K562 (cell line): Measurements from ENCODE around the gene RSPH9. TPM values are rescaled to one million over a fixed set of nuclear protein-coding genes. Genes with fewer than 3 reads are reported as not detected.

Source experiments
- ATAC-seq: fragments of 200-7000 bp; cut with Tn5 transposase; 3 replicates; pipeline ENCODE4 v1.9.1; 2020; ENCODE audit warnings: moderate library complexity
- BruUV-seq: library from RNA; stranded (reverse); fragments of 400-500 nt; replicated peaks from 2 replicates; lab custom pipeline; 2021; lab: Mats Ljungman, UMichigan
- CTCF ChIA-PET: fragments of 300-600 bp; formaldehyde crosslinking; extraction: SDS; loops from one replicate; lab custom pipeline; 2021; ENCODE audit warnings: low intra/inter-chr PET ratio; lab: Yijun Ruan, JAX
- POLR2A ChIA-PET: fragments of 300-600, 350-650 bp; sonication (Branson Sonifier 250); formaldehyde crosslinking; extraction: SDS; loops from one replicate; lab custom pipeline; 2021; ENCODE audit warnings: antibody characterized with exemption, inconsistent platforms; lab: Yijun Ruan, JAX
- DNase-seq, 4 experiments: peaks; one replicate each; pipeline versions ENCODE4 v3.0.0 to v3.0.0-alpha.2; 2011 to 2018; ENCODE audit warnings: low spot score in 3 of 4, mixed read lengths in 3 of 4; ENCODE audit errors: extremely low read depth in 1 of 4
- FAIRE-seq: peaks from 2 replicates; lab custom pipeline; 2011; peaks lifted over from hg19 to GRCh38; lab: Jason Lieb, UNC
- H2AFZ ChIP-seq: 2 replicates; pipeline ENCODE4 v1.6.0; 2011; ENCODE audit warnings: low read depth, low read length, control low read depth, inconsistent platforms
- H3K27ac ChIP-seq: fragments of 200-600 bp; 3 replicates; pipeline ENCODE4 v1.8.0; 2011; ENCODE audit warnings: low read depth, mild to moderate bottlenecking, control low read depth, inconsistent platforms, low read length, moderate library complexity, mixed read lengths; ENCODE audit errors: extremely low read depth
- H3K27me3 ChIP-seq, 2 experiments: fragments of 300-600 bp in 1 of 2; 2 replicates in 1 of 2; 3 replicates in 1 of 2; pipeline versions ENCODE4 v1.6.0 to v1.8.0; 2011; ENCODE audit warnings: inconsistent platforms in 2 of 2, low read length in 2 of 2, mild to moderate bottlenecking in 1 of 2, mixed read lengths in 1 of 2, moderate library complexity in 1 of 2; ENCODE audit not compliant: control insufficient read depth in 2 of 2, insufficient read depth in 2 of 2
- H3K36me3 ChIP-seq: fragments of 300-600 bp; 3 replicates; pipeline ENCODE4 v1.8.0; 2011; ENCODE audit warnings: mild to moderate bottlenecking, low read length, inconsistent platforms; ENCODE audit not compliant: control insufficient read depth, insufficient read depth
- H3K4me1 ChIP-seq, 2 experiments: fragments of 200-600 bp in 1 of 2; replicated peaks in 1 of 2; 2 replicates in 1 of 2; 3 replicates in 1 of 2; pipeline versions ENCODE4 v1.5.1 to v1.8.0; 2011; ENCODE audit warnings: inconsistent platforms in 2 of 2, low read length in 2 of 2, mild to moderate bottlenecking in 1 of 2, mixed read lengths in 1 of 2, moderate library complexity in 1 of 2; ENCODE audit not compliant: control insufficient read depth in 2 of 2, insufficient read depth in 2 of 2
- H3K4me2 ChIP-seq: 2 replicates; pipeline ENCODE4 v1.6.1; 2011; ENCODE audit warnings: low read length, control low read depth, inconsistent platforms, mixed read lengths; ENCODE audit not compliant: insufficient read depth
- H3K4me3 ChIP-seq: fragments of 200-600 bp; sonication (generic), shearing (Covaris generic); 2 replicates; pipeline ENCODE4 v1.5.1; 2016; ENCODE audit warnings: control low read depth, inconsistent platforms
- H3K79me2 ChIP-seq: fragments of 200-600 bp; 3 replicates; pipeline ENCODE4 v1.8.0; 2011; ENCODE audit warnings: low read length, inconsistent platforms; ENCODE audit not compliant: control insufficient read depth, insufficient read depth
- H3K9ac ChIP-seq, 2 experiments: 2 replicates each; pipeline versions ENCODE4 v1.6.0 to v1.6.1; 2011; ENCODE audit warnings: low read depth in 2 of 2, low read length in 2 of 2, control low read depth in 1 of 2, inconsistent platforms in 1 of 2, mild to moderate bottlenecking in 1 of 2, mixed read lengths in 1 of 2; ENCODE audit not compliant: insufficient read depth in 1 of 2
- H3K9me1 ChIP-seq: one replicate; pipeline ENCODE4 v1.6.0; 2011; ENCODE audit warnings: inconsistent platforms, mild to moderate bottlenecking, low read length, moderate library complexity; ENCODE audit not compliant: control insufficient read depth, insufficient read depth
- H3K9me3 ChIP-seq: replicated peaks from 2 replicates; pipeline ENCODE4 v1.5.1; 2011; ENCODE audit warnings: low read depth, low read length, inconsistent platforms; ENCODE audit not compliant: control insufficient read depth, insufficient read depth
- H4K20me1 ChIP-seq: replicated peaks from 2 replicates; pipeline ENCODE4 v1.6.1; 2011; ENCODE audit warnings: low read length, inconsistent platforms, mixed read lengths; ENCODE audit not compliant: control insufficient read depth, insufficient read depth
- ARID1B ChIP-seq: fragments of 450-650 bp; IDR thresholded peaks from 2 replicates; pipeline ENCODE4 v1.6.1; 2016; ENCODE audit warnings: antibody characterized with exemption, mild to moderate bottlenecking, inconsistent platforms
- CEBPG ChIP-seq, 3 experiments: fragments of 200-800 bp in 1 of 3; sonication (Bioruptor generic) in 1 of 3; sonication (generic) in 1 of 3; formaldehyde crosslinking in 1 of 3; IDR thresholded peaks in 2 of 3; conservative IDR thresholded peaks in 1 of 3; 2 replicates each; pipeline versions ENCODE4 v1.6.1 to v1.8.0; 2016 to 2022; ENCODE audit warnings: missing compliant biosample characterization in 2 of 3, missing genetic modification characterization in 2 of 3, mild to moderate bottlenecking in 1 of 3, missing genetic modification reagents in 1 of 3
- CLOCK ChIP-seq: fragments of 250-450 bp; sonication (Bioruptor Pico); IDR thresholded peaks from 2 replicates; pipeline ENCODE4 v1.4.0; 2020; ENCODE audit warnings: mild to moderate bottlenecking, moderate library complexity, borderline replicate concordance
- EHMT2 ChIP-seq: fragments of 450-650 bp; IDR thresholded peaks from 2 replicates; pipeline ENCODE4 v1.6.1; 2018; ENCODE audit warnings: antibody characterized with exemption
- FOSL1 ChIP-seq: fragments of 200-800 bp; sonication (Bioruptor generic); conservative IDR thresholded peaks from 2 replicates; pipeline ENCODE4 v1.6.1; 2016; ENCODE audit warnings: missing genetic modification characterization, missing compliant biosample characterization
- NFIC ChIP-seq: fragments of 450-650 bp; IDR thresholded peaks from 2 replicates; pipeline ENCODE4 v1.6.1; 2017; ENCODE audit warnings: mild to moderate bottlenecking, inconsistent platforms
- NFIX ChIP-seq: fragments of 250-450 bp; sonication (Bioruptor Pico); IDR thresholded peaks from 2 replicates; pipeline ENCODE4 v1.4.0; 2020; ENCODE audit warnings: low read depth, mild to moderate bottlenecking, moderate library complexity
- ZNF318 ChIP-seq, 2 experiments: fragments of 450-650 bp; IDR thresholded peaks; 2 replicates each; pipeline ENCODE4 v1.6.1; 2016; ENCODE audit warnings: mild to moderate bottlenecking in 2 of 2, borderline replicate concordance in 1 of 2, low read depth in 1 of 2, moderate library complexity in 1 of 2
- ZNF57 ChIP-seq: fragments of 450-650 bp; formaldehyde crosslinking; IDR thresholded peaks from 2 replicates; pipeline ENCODE4 v1.4.0; 2020; ENCODE audit warnings: mild to moderate bottlenecking, moderate library complexity
- WGBS: fragments of 100-300 bp; shearing (Covaris generic); methylation state at CpG from one replicate; pipeline ENCODE4 v1.1.6; 2016; ENCODE audit warnings: low coverage, mixed read lengths; ENCODE audit not compliant: insufficient coverage; ENCODE audit errors: missing lambda C conversion rate; 5-methylcytosine and 5-hydroxymethylcytosine counted together
- in situ Hi-C: fragments of 300-500 bp; cut with MboI; formaldehyde crosslinking; loops from 4 replicates; pipeline ENCODE4 v1.15.0; 2018; ENCODE audit warnings: inconsistent platforms, mixed read lengths
- intact Hi-C: fragments of 100-400 bp; cut with micrococcal nuclease; formaldehyde crosslinking; loops from 2 replicates; pipeline ENCODE4 v1.14.2; 2022
- polyA plus RNA-seq, 8 experiments: library from polyadenylated mRNA; depleted of rRNA in 4 of 8; stranded (reverse) in 5 of 8; unstranded in 3 of 8; fragments of >200 nt; fragmentation: Nextera tagmentation in 2 of 8; fragmentation: Illumina TruSeq in 1 of 8; extraction: Ambion mirVana in 2 of 8; extraction: Trizol in 1 of 8; gene quantifications; 2 replicates each; pipeline versions ENCODE4 v1.2.1 to v1.2.3, GENCODE V29; 2011 to 2014; ENCODE audit warnings: inconsistent platforms in 1 of 8, missing spikeins in 1 of 8
- total RNA-seq, 7 experiments: library from RNA; depleted of rRNA in 6 of 7; stranded (reverse); fragments of >200 nt in 6 of 7; fragmentation: Illumina TruSeq in 2 of 7; extraction: Trizol in 2 of 7; gene quantifications; 2 replicates each; pipeline versions ENCODE4 v1.2.1 to v1.2.3, GENCODE V29; 2011 to 2021; ENCODE audit warnings: low replicate concordance in 1 of 7

Gene RSPH9
- total and polyA plus RNA-seq, 9 of the 15 experiments (the other 6 are each of a cell fraction or from before 2014, with no cell fraction given) = 0.05 to 0.60 (median 0.39) TPM; not detected in 6

GRCh38 chr6:43600595-43600994 lies 44.2 kb upstream of the RSPH9 start (continued):
- TF ChIP-seq ZNF318 (IDR thresholded peaks at IDR 0.05; ENCODE audit: borderline replicate concordance in 1 of 2, low read depth in 1 of 2) = no peak

GRCh38 chr6:43604174-43604573 lies 40.7 kb upstream of the RSPH9 start:
- FAIRE-seq (no peak), DNase-seq (no peak), ATAC-seq (no peak)
- Histone ChIP-seq H3K9me3 (no peaks in the 10 kb centered on the region), H3K27me3 (no peaks in the 10 kb centered on the region), H3K4me2 (no peak overlapping the region), H2AFZ (no peak overlapping the region), H3K4me3 (no peak overlapping the region), H3K36me3 (peaks cover 73% of the 10 kb centered on the region), H3K27ac (no peak overlapping the region), H4K20me1 (no peaks in the 10 kb centered on the region), H3K79me2 (no peaks in the 10 kb centered on the region), H3K9ac (no peak overlapping the region), H3K9me1 (no peaks in the 10 kb centered on the region), H3K4me1 (peaks cover 3 to 9% of the 10 kb centered on the region in 2 experiments; a peak in 4 of 5 replicates)
- ChIA-PET POLR2A (interaction anchor here (1.4 to 2.8 kb wide), 3 partner anchors 9 to 62 kb away, joined by 3 to 13 read pairs (median 9); no protein-coding TSS in a partner anchor), CTCF (no interaction called here)
- intact Hi-C loops (no loop called here), in situ Hi-C loops (no loop called here)
- no TSS peak for BruUV-seq
- 95% methylated on average over 2 of the region's 2 CpGs for WGBS
- TF ChIP-seq ZNF57 (no peak), CEBPG (CRISPR knock-in tag; IDR thresholded peaks at IDR 0.05) (no peak), CEBPG (tag; conservative IDR thresholded peaks at IDR 0.05 in 1 of 2, IDR thresholded peaks at IDR 0.05 in 1 of 2) (peak in 1 of 2 experiments; percentile 17; a peak in 1 of 4 replicates), ARID1B (no peak), CLOCK (no peak), NFIX (0 out of 2 replicates have a peak, but pooled peaks have one; percentile 23), NFIC (peak; percentile 89), FOSL1 (tag) (0 out of 2 replicates have a peak, but pooled peaks have one; percentile 17), EHMT2 (no peak)
